C4-2B (cell line): Measurements from ENCODE around the gene TOMM20.

ENCODE experiments used
- CTCF ChIP-seq: fragments of 450-650 bp; conservative IDR thresholded peaks from 2 replicates; pipeline ENCODE4 v1.5.1; 2017; ENCODE audit warnings: mild to moderate bottlenecking
- ZFX ChIP-seq: fragments of 450-650 bp; IDR thresholded peaks from 2 replicates; pipeline ENCODE4 v1.6.1; 2017

- TF ChIP-seq CTCF (no peak), ZFX (no peak)
These were observed 18.6 kb upstream of the TOMM20 start for GRCh38 chr1:235147269-235147668.
